K562 (cell line): ENCODE results near the gene EDEM1. TPM values are rescaled to one million over a fixed set of nuclear protein-coding genes. Genes with fewer than 3 reads are reported as not detected.

Source experiments
- CEBPB ChIP-seq: fragments of 450-650 bp; IDR thresholded peaks from 2 replicates; pipeline ENCODE4 v1.6.1; 2016; ENCODE audit warnings: missing genetic modification characterization, missing compliant biosample characterization
- GABPB1 ChIP-seq: sonication (generic); formaldehyde crosslinking; IDR thresholded peaks from 2 replicates; pipeline ENCODE4 v1.8.0; 2022; ENCODE audit warnings: mild to moderate bottlenecking, missing genetic modification reagents
- KLF1 ChIP-seq: fragments of 450-650 bp; IDR thresholded peaks from 2 replicates; pipeline ENCODE4 v1.6.1; 2016; ENCODE audit warnings: missing genetic modification characterization, missing compliant biosample characterization
- MCM7 ChIP-seq, 2 experiments: fragments of 450-650 bp; IDR thresholded peaks; 2 replicates each; pipeline ENCODE4 v1.6.1; 2016 to 2018
- SMC3 ChIP-seq: conservative IDR thresholded peaks from 2 replicates; pipeline ENCODE4 v1.6.1; 2011; ENCODE audit warnings: low read depth, low read length, improper control_type of control experiment; ENCODE audit not compliant: insufficient read depth
- TSC22D4 ChIP-seq: fragments of 450-650 bp; IDR thresholded peaks from 2 replicates; pipeline ENCODE4 v1.6.1; 2016; ENCODE audit warnings: missing genetic modification characterization, missing biosample characterization, control low read depth
- ZNF384 ChIP-seq: IDR thresholded peaks from 2 replicates; pipeline ENCODE4 v1.6.1; 2012; ENCODE audit warnings: low read depth, low read length, improper control_type of control experiment
- polyA plus RNA-seq, 8 experiments: library from polyadenylated mRNA; depleted of rRNA in 4 of 8; stranded (reverse) in 5 of 8; unstranded in 3 of 8; fragments of >200 nt; fragmentation: Nextera tagmentation in 2 of 8; fragmentation: Illumina TruSeq in 1 of 8; extraction: Ambion mirVana in 2 of 8; extraction: Trizol in 1 of 8; gene quantifications; 2 replicates each; pipeline versions ENCODE4 v1.2.1 to v1.2.3, GENCODE V29; 2011 to 2014; ENCODE audit warnings: inconsistent platforms in 1 of 8, missing spikeins in 1 of 8
- total RNA-seq, 7 experiments: library from RNA; depleted of rRNA in 6 of 7; stranded (reverse); fragments of >200 nt in 6 of 7; fragmentation: Illumina TruSeq in 2 of 7; extraction: Trizol in 2 of 7; gene quantifications; 2 replicates each; pipeline versions ENCODE4 v1.2.1 to v1.2.3, GENCODE V29; 2011 to 2021; ENCODE audit warnings: low replicate concordance in 1 of 7
- TF ChIP-seq, protein P1 (sequence below): sonication (generic); formaldehyde crosslinking; IDR thresholded peaks from 2 replicates; pipeline ENCODE4 v1.8.0; 2022; ENCODE audit warnings: mild to moderate bottlenecking, missing genetic modification reagents
- TF ChIP-seq, protein P2 (sequence below), 3 experiments: fragments of 200-800 bp in 1 of 3; fragments of 250-450 bp in 1 of 3; fragments of 450-650 bp in 1 of 3; sonication (Bioruptor Pico) in 1 of 3; sonication (Bioruptor generic) in 1 of 3; formaldehyde crosslinking in 1 of 3; IDR thresholded peaks; 2 replicates each; pipeline versions ENCODE4 v1.6.1 to v1.8.0; 2016 to 2022; ENCODE audit warnings: mild to moderate bottlenecking in 2 of 3, missing genetic modification characterization in 2 of 3, missing compliant biosample characterization in 1 of 3, moderate library complexity in 1 of 3
- TF ChIP-seq, protein P3 (sequence below): IDR thresholded peaks from 2 replicates; pipeline ENCODE4 v1.6.1; 2011; ENCODE audit not compliant: insufficient read length; ENCODE audit errors: extremely low read depth
- TF ChIP-seq, protein P4 (sequence below): sonication (generic); formaldehyde crosslinking; IDR thresholded peaks from 2 replicates; pipeline ENCODE4 v1.8.0; 2023; ENCODE audit warnings: mild to moderate bottlenecking, missing genetic modification reagents
- TF ChIP-seq, protein P5 (sequence below): fragments of 450-650 bp; formaldehyde crosslinking; IDR thresholded peaks from 2 replicates; pipeline ENCODE4 v1.4.0; 2020; ENCODE audit warnings: mild to moderate bottlenecking, moderate library complexity

Gene EDEM1
- total and polyA plus RNA-seq, 9 of the 15 experiments (the other 6 are each of a cell fraction or from before 2014, with no cell fraction given), result 6.2 to 36.7 (median 14.3) TPM

DNA sequence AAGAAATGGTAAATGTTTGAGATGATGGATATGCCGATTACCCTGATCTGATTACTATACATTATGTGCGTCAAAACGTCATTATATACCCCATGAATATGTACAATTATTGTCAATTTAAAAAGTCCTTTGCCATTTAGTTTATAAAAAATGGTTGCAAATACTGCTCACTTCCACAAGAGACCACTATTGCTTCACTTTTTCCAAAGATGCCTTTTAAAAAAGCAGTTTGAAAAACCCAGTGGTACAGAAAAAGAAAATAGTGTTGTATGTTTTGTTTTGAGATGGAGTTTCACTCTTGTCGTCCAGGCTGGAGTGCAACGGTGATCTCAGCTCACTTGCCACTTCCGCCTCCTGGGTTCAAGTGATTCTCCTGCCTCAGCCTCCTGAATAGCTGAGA is 39.3 kb downstream of the EDEM1 start (continued):
- TF ChIP-seq, protein P1, sequence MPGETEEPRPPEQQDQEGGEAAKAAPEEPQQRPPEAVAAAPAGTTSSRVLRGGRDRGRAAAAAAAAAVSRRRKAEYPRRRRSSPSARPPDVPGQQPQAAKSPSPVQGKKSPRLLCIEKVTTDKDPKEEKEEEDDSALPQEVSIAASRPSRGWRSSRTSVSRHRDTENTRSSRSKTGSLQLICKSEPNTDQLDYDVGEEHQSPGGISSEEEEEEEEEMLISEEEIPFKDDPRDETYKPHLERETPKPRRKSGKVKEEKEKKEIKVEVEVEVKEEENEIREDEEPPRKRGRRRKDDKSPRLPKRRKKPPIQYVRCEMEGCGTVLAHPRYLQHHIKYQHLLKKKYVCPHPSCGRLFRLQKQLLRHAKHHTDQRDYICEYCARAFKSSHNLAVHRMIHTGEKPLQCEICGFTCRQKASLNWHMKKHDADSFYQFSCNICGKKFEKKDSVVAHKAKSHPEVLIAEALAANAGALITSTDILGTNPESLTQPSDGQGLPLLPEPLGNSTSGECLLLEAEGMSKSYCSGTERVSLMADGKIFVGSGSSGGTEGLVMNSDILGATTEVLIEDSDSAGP (CRISPR knock-in tag), result no peak
- TF ChIP-seq CEBPB (tag) (peak; percentile 73), TSC22D4 (tag) (0 out of 2 replicates have a peak, but pooled peaks have one; percentile 12), MCM7 (IDR thresholded peaks at IDR 0.05) (no peak), ZNF384 (peak; percentile 80), KLF1 (no peak), GABPB1 (CRISPR knock-in tag) (no peak), SMC3 (peak; percentile 42; the same call in 1 of the 2 replicates)
- TF ChIP-seq, protein P2, sequence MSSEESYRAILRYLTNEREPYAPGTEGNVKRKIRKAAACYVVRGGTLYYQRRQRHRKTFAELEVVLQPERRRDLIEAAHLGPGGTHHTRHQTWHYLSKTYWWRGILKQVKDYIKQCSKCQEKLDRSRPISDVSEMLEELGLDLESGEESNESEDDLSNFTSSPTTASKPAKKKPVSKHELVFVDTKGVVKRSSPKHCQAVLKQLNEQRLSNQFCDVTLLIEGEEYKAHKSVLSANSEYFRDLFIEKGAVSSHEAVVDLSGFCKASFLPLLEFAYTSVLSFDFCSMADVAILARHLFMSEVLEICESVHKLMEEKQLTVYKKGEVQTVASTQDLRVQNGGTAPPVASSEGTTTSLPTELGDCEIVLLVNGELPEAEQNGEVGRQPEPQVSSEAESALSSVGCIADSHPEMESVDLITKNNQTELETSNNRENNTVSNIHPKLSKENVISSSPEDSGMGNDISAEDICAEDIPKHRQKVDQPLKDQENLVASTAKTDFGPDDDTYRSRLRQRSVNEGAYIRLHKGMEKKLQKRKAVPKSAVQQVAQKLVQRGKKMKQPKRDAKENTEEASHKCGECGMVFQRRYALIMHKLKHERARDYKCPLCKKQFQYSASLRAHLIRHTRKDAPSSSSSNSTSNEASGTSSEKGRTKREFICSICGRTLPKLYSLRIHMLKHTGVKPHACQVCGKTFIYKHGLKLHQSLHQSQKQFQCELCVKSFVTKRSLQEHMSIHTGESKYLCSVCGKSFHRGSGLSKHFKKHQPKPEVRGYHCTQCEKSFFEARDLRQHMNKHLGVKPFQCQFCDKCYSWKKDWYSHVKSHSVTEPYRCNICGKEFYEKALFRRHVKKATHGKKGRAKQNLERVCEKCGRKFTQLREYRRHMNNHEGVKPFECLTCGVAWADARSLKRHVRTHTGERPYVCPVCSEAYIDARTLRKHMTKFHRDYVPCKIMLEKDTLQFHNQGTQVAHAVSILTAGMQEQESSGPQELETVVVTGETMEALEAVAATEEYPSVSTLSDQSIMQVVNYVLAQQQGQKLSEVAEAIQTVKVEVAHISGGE (CRISPR knock-in tag; IDR thresholded peaks at IDR 0.05), result no peak
- TF ChIP-seq, protein P3, sequence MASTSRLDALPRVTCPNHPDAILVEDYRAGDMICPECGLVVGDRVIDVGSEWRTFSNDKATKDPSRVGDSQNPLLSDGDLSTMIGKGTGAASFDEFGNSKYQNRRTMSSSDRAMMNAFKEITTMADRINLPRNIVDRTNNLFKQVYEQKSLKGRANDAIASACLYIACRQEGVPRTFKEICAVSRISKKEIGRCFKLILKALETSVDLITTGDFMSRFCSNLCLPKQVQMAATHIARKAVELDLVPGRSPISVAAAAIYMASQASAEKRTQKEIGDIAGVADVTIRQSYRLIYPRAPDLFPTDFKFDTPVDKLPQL, result no peak
- TF ChIP-seq, protein P4, sequence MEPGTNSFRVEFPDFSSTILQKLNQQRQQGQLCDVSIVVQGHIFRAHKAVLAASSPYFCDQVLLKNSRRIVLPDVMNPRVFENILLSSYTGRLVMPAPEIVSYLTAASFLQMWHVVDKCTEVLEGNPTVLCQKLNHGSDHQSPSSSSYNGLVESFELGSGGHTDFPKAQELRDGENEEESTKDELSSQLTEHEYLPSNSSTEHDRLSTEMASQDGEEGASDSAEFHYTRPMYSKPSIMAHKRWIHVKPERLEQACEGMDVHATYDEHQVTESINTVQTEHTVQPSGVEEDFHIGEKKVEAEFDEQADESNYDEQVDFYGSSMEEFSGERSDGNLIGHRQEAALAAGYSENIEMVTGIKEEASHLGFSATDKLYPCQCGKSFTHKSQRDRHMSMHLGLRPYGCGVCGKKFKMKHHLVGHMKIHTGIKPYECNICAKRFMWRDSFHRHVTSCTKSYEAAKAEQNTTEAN (CRISPR knock-in tag), result no peak
- TF ChIP-seq, protein P5, sequence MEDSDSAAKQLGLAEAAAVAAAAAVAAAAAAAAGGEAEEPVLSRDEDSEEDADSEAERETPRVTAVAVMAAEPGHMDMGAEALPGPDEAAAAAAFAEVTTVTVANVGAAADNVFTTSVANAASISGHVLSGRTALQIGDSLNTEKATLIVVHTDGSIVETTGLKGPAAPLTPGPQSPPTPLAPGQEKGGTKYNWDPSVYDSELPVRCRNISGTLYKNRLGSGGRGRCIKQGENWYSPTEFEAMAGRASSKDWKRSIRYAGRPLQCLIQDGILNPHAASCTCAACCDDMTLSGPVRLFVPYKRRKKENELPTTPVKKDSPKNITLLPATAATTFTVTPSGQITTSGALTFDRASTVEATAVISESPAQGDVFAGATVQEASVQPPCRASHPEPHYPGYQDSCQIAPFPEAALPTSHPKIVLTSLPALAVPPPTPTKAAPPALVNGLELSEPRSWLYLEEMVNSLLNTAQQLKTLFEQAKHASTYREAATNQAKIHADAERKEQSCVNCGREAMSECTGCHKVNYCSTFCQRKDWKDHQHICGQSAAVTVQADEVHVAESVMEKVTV (CRISPR knock-in tag), result peak; percentile 76
- TF ChIP-seq, all 486 proteins: peak for 11
